A673 (cell line): ENCODE results near the gene NUDT15.

Source experiments
- EZH2 ChIP-seq: fragments of 200-600 bp; sonication (generic); IDR thresholded peaks from 2 replicates; pipeline ENCODE4 v1.6.1; 2017; ENCODE audit warnings: borderline replicate concordance, low read depth, mild to moderate bottlenecking, mixed read lengths, antibody characterized with exemption, low read length; ENCODE audit not compliant: poor library complexity, severe bottlenecking
- TF ChIP-seq, protein P1 (sequence below): fragments of 300-800, 200-600 bp; sonication (generic); conservative IDR thresholded peaks from 2 replicates; pipeline ENCODE4 v1.5.1; 2017; ENCODE audit warnings: low read depth, mild to moderate bottlenecking, antibody characterized with exemption, low read length, moderate library complexity, mixed read lengths

DNA sequence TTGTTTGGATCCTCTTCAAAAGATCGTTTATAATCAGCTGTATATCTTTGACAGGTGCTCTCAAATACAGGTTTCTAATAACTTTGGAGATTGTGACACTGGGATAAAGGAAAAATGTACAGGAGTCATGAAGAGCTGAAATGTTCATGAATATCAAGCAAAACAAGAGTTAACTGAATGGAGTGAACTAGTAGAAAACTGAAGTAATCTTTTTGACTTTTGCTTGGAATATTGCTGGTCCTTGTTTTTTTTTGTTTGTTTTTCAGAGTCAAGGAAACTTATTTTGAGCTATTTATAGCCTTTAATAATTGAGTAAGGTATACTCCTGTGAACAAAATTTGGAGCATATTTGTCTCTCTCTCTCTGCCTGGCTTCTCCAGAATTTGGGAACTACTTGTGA, 32.0 kb downstream of the NUDT15 start:
- TF ChIP-seq, protein P1, sequence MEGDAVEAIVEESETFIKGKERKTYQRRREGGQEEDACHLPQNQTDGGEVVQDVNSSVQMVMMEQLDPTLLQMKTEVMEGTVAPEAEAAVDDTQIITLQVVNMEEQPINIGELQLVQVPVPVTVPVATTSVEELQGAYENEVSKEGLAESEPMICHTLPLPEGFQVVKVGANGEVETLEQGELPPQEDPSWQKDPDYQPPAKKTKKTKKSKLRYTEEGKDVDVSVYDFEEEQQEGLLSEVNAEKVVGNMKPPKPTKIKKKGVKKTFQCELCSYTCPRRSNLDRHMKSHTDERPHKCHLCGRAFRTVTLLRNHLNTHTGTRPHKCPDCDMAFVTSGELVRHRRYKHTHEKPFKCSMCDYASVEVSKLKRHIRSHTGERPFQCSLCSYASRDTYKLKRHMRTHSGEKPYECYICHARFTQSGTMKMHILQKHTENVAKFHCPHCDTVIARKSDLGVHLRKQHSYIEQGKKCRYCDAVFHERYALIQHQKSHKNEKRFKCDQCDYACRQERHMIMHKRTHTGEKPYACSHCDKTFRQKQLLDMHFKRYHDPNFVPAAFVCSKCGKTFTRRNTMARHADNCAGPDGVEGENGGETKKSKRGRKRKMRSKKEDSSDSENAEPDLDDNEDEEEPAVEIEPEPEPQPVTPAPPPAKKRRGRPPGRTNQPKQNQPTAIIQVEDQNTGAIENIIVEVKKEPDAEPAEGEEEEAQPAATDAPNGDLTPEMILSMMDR, result no peak
- TF ChIP-seq EZH2, result no peak
